Neural cell (in vitro differentiated cells): ENCODE data around the gene FAM200A.

Source experiments
- CTCF ChIP-seq: fragments of 450-650 bp; IDR thresholded peaks from 2 replicates; pipeline ENCODE4 v1.5.1; 2014; ENCODE audit warnings: antibody characterized with exemption, mild to moderate bottlenecking, moderate library complexity; ENCODE audit not compliant: poor library complexity, severe bottlenecking
- EP300 ChIP-seq: fragments of 450-650 bp; conservative IDR thresholded peaks from 2 replicates; pipeline ENCODE4 v1.6.1; 2014; ENCODE audit warnings: antibody characterized with exemption, mild to moderate bottlenecking, moderate library complexity; ENCODE audit not compliant: poor library complexity, severe bottlenecking
- EZH2 ChIP-seq: fragments of 200-600, 300-800 bp; shearing (Covaris generic), sonication (generic); IDR thresholded peaks from 2 replicates; pipeline ENCODE4 v1.6.1; 2014; ENCODE audit warnings: antibody characterized with exemption, low read length, borderline replicate concordance, mild to moderate bottlenecking; ENCODE audit not compliant: insufficient read depth, poor library complexity, severe bottlenecking
- MXI1 ChIP-seq: fragments of 450-650 bp; conservative IDR thresholded peaks from 2 replicates; pipeline ENCODE4 v1.6.1; 2014; ENCODE audit warnings: antibody characterized with exemption, mild to moderate bottlenecking; ENCODE audit not compliant: poor library complexity, severe bottlenecking
- POLR2AphosphoS5 ChIP-seq: IDR thresholded peaks from 2 replicates; pipeline ENCODE4 v1.6.1; 2012
- REST ChIP-seq: IDR thresholded peaks from 2 replicates; pipeline ENCODE4 v1.6.1; 2012; ENCODE audit warnings: borderline replicate concordance
- TAF1 ChIP-seq: IDR thresholded peaks from 2 replicates; pipeline ENCODE4 v1.6.1; 2012; ENCODE audit warnings: low read depth

- TF ChIP-seq CTCF (no peak), EZH2 (no peak), POLR2AphosphoS5 (no peak), EP300 (no peak), REST (no peak), MXI1 (no peak), TAF1 (no peak)
Observed at GRCh38 chr7:99497766-99498545, 54.0 kb downstream of the FAM200A start.
